HG02623 (cell line): ENCODE data around the gene PRR5.
"Not testable (repeated sequence)": the region's sequence is repeated elsewhere in the genome, so short reads cannot be mapped to it uniquely, and the experiment has no call there.

Experiments
- ATAC-seq: cut with Tn5 transposase; IDR thresholded peaks from one replicate; pipeline ENCODE4 v1.9.1; 2021; ENCODE audit warnings: moderate library complexity; ENCODE audit not compliant: unreplicated experiment

Gene PRR5

GRCh38 chr22:44733426-44734106 lies 31.6 kb downstream of the PRR5 start:
- ATAC-seq: no peak

GRCh38 chr22:44734278-44734677 lies 32.3 kb downstream of the PRR5 start:
- ATAC-seq: no peak

- ATAC-seq: no peak
Measured at GRCh38 chr22:44734801-44735517, 33.0 kb downstream of the PRR5 start.

GRCh38 chr22:44735518-44736428 lies 33.8 kb downstream of the PRR5 start:
- no peak for ATAC-seq

- no peak for ATAC-seq
Measured at GRCh38 chr22:44736581-44737405, 34.8 kb downstream of the PRR5 start.

GRCh38 chr22:44737406-44738346 lies 35.7 kb downstream of the PRR5 start:
- no peak for ATAC-seq

- ATAC-seq: no peak
Measured at GRCh38 chr22:44738347-44738715, 36.3 kb downstream of the PRR5 start.

GRCh38 chr22:44739024-44739423 lies 37.0 kb downstream of the PRR5 start:
- no peak for ATAC-seq

GRCh38 chr22:44739666-44740065 lies 37.7 kb downstream of the PRR5 start:
- not testable (repeated sequence) for ATAC-seq

- ATAC-seq: no peak
Measured at GRCh38 chr22:44740307-44740706, 38.3 kb downstream of the PRR5 start.

GRCh38 chr22:44741929-44742328 lies 39.9 kb downstream of the PRR5 start:
- no peak for ATAC-seq

- no peak for ATAC-seq
Measured at GRCh38 chr22:44743247-44743646, 41.2 kb downstream of the PRR5 start.

- no peak for ATAC-seq
Measured at GRCh38 chr22:44743804-44744211, 41.8 kb downstream of the PRR5 start.

GRCh38 chr22:44745853-44746789 lies 44.1 kb downstream of the PRR5 start:
- ATAC-seq: no peak

GRCh38 chr22:44747784-44748127 lies 45.8 kb downstream of the PRR5 start:
- ATAC-seq: not testable (repeated sequence)

- no peak for ATAC-seq
Measured at GRCh38 chr22:44748524-44748923, 46.5 kb downstream of the PRR5 start.

GRCh38 chr22:44750481-44750880 lies 48.5 kb downstream of the PRR5 start:
- ATAC-seq: no peak

GRCh38 chr22:44752285-44753188 lies 50.5 kb downstream of the PRR5 start, which contains the start of gene ARHGAP8:
TSS of gene ARHGAP8 (plus strand) at chr22:44752575. CDS start at chr22:44786528, 33,953 bp downstream.
- no peak for ATAC-seq
